CD14-positive monocyte (primary cell): ENCODE measurements around the gene CYB5D1. TPM values are rescaled to one million over a fixed set of nuclear protein-coding genes. Genes with fewer than 3 reads are reported as not detected.
A peak's percentile ranks its signal among the peaks of the same experiment; 100 is the strongest.

ENCODE experiments used
- DNase-seq, 3 donors: peaks; one replicate each; pipeline ENCODE4 v3.0.0-alpha.2; 2011 to 2022
- H2AFZ ChIP-seq: 2 replicates; pipeline ENCODE4 v1.6.0; 2012; ENCODE audit warnings: mild to moderate bottlenecking, low read depth, low read length, inconsistent platforms; ENCODE audit not compliant: insufficient read depth, poor library complexity, severe bottlenecking
- H3K27ac ChIP-seq, 2 donors: 1 replicate in 1 of 2; 2 replicates in 1 of 2; pipeline ENCODE4 v1.5.1; 2012 to 2013; ENCODE audit warnings: low read length in 2 of 2, control low read depth in 1 of 2, inconsistent platforms in 1 of 2, low read depth in 1 of 2, mild to moderate bottlenecking in 1 of 2
- H3K27me3 ChIP-seq, 2 donors: one replicate each; pipeline versions ENCODE4 v1.6.0 to v1.6.1; 2011 to 2013; ENCODE audit warnings: low read length in 2 of 2; ENCODE audit not compliant: control insufficient read depth in 2 of 2, insufficient read depth in 2 of 2
- H3K36me3 ChIP-seq, 2 donors: replicated peaks in 1 of 2; 1 replicate in 1 of 2; 2 replicates in 1 of 2; pipeline versions ENCODE4 v1.5.1 to v1.6.1; 2012 to 2013; ENCODE audit warnings: low read length in 2 of 2, control low read depth in 1 of 2, inconsistent platforms in 1 of 2, mild to moderate bottlenecking in 1 of 2; ENCODE audit not compliant: insufficient read depth in 2 of 2, control insufficient read depth in 1 of 2
- H3K4me1 ChIP-seq, 2 donors: 1 replicate in 1 of 2; 2 replicates in 1 of 2; pipeline versions ENCODE4 v1.5.1 to v1.6.1; 2012 to 2013; ENCODE audit warnings: low read length in 2 of 2, control low read depth in 1 of 2, inconsistent platforms in 1 of 2, mild to moderate bottlenecking in 1 of 2, moderate library complexity in 1 of 2; ENCODE audit not compliant: insufficient read depth in 2 of 2, control insufficient read depth in 1 of 2
- H3K4me2 ChIP-seq: replicated peaks from 2 replicates; pipeline ENCODE3; 2012; ENCODE audit warnings: low read length, moderate library complexity, mild to moderate bottlenecking; ENCODE audit not compliant: poor library complexity, severe bottlenecking; ENCODE audit errors: extremely low read depth
- H3K4me3 ChIP-seq, 3 experiments: fragments of 200-600 bp in 1 of 3; sonication (generic) in 1 of 3; replicated peaks in 1 of 3; 1 replicate in 2 of 3; 2 replicates in 1 of 3; pipeline ENCODE4 v1.5.1; 2011 to 2013; ENCODE audit warnings: low read length in 3 of 3, mild to moderate bottlenecking in 3 of 3, control low read depth in 2 of 3, low read depth in 2 of 3, inconsistent platforms in 1 of 3, moderate library complexity in 1 of 3
- H3K79me2 ChIP-seq: 2 replicates; pipeline ENCODE4 v1.6.0; 2012; ENCODE audit warnings: mild to moderate bottlenecking, control low read depth, inconsistent platforms, low read length, moderate library complexity; ENCODE audit not compliant: insufficient read depth
- H3K9ac ChIP-seq: 2 replicates; pipeline ENCODE4 v1.6.0; 2017; ENCODE audit warnings: low read length, mild to moderate bottlenecking; ENCODE audit not compliant: insufficient read depth, poor library complexity, severe bottlenecking
- H3K9me3 ChIP-seq, 2 donors: replicated peaks in 1 of 2; 1 replicate in 1 of 2; 2 replicates in 1 of 2; pipeline versions ENCODE4 v1.5.1 to v1.6.1; 2012 to 2013; ENCODE audit warnings: low read length in 2 of 2, control low read depth in 1 of 2; ENCODE audit not compliant: control insufficient read depth in 1 of 2, insufficient read depth in 1 of 2
- H4K20me1 ChIP-seq: 2 replicates; pipeline ENCODE4 v1.6.0; 2012; ENCODE audit warnings: mild to moderate bottlenecking, low read length, control low read depth, moderate library complexity; ENCODE audit not compliant: insufficient read depth
- H3K27ac Mint-ChIP-seq, 7 donors: one replicate each; pipeline ENCODE4 v1.8.0; 2020; ENCODE audit warnings: mild to moderate bottlenecking in 7 of 7, mixed read lengths in 7 of 7, moderate library complexity in 6 of 7, inconsistent platforms in 2 of 7
- H3K27me3 Mint-ChIP-seq, 3 donors: one replicate each; pipeline ENCODE4 v1.8.0; 2021 to 2022; ENCODE audit warnings: low read depth in 3 of 3, mild to moderate bottlenecking in 3 of 3, mixed read lengths in 3 of 3, moderate library complexity in 3 of 3, inconsistent platforms in 1 of 3
- H3K36me3 Mint-ChIP-seq, 2 donors: one replicate each; pipeline ENCODE4 v1.8.0; 2020; ENCODE audit warnings: mixed read lengths in 2 of 2, inconsistent platforms in 1 of 2, mild to moderate bottlenecking in 1 of 2
- H3K4me1 Mint-ChIP-seq: one replicate; pipeline ENCODE4 v1.8.0; 2020; ENCODE audit warnings: mild to moderate bottlenecking, mixed read lengths
- H3K4me3 Mint-ChIP-seq, 2 donors: one replicate each; pipeline ENCODE4 v1.8.0; 2020; ENCODE audit warnings: mild to moderate bottlenecking in 2 of 2, mixed read lengths in 2 of 2, moderate library complexity in 1 of 2
- H3K9me3 Mint-ChIP-seq, 7 donors: one replicate each; pipeline ENCODE4 v1.8.0; 2020 to 2022; ENCODE audit warnings: mixed read lengths in 7 of 7, mild to moderate bottlenecking in 6 of 7, moderate library complexity in 6 of 7, inconsistent platforms in 2 of 7
- WGBS: methylation state at CpG from one replicate; pipeline ENCODE4 v1.1.5; 2013; ENCODE audit warnings: missing lambda C conversion rate; ENCODE audit not compliant: insufficient coverage; 5-methylcytosine and 5-hydroxymethylcytosine counted together
- intact Hi-C, 2 donors: fragments of 100-400 bp; cut with micrococcal nuclease; formaldehyde crosslinking; loops; one replicate each; pipeline versions ENCODE4 v1.15.0 to v1.15.1; 2023
- polyA plus RNA-seq, 3 donors: library from polyadenylated mRNA; depleted of rRNA in 1 of 3; unstranded in 2 of 3; stranded (reverse) in 1 of 3; fragments of 300-500 nt in 2 of 3; fragments of >200 nt in 1 of 3; fragmentation: Illumina TruSeq in 2 of 3; gene quantifications; 1 replicate in 2 of 3; 2 replicates in 1 of 3; pipeline ENCODE4 v1.2.3, GENCODE V29; 2012 to 2021
- TF ChIP-seq, protein P1 (sequence below): fragments of 200-600 bp; IDR thresholded peaks from one replicate; pipeline ENCODE4 v1.8.0; 2022; ENCODE audit warnings: antibody characterized with exemption, mild to moderate bottlenecking

CYB5D1 gene
- polyA plus RNA-seq, 3 donors, result 0.50 to 4.8 (median 0.98) TPM

DNA sequence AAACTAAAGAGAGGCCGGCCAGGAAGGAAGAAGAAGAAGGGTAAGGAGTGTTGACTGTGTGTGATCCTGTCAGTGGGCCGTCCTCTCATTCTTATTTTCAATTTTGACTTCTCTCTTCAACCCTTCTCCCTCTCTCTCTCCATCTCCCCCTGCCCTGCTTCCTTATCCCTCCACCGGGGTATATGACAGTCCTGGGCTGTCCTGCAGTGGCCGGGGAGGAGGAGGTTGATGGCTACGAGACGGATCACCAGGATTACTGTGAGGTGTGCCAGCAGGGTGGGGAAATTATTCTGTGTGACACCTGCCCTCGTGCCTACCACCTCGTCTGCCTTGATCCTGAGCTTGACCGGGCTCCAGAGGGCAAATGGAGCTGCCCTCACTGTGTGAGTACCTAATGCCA, 36.4 kb downstream of the CYB5D1 start:
- peak overlapping the region in 3 of 7 donors; percentile 15 to 56 (median 53) for H3K27ac Mint-ChIP-seq
- no peak for DNase-seq
- Histone ChIP-seq H3K79me2 (peaks cover 40% of the 10 kb centered on the region), H3K36me3 (peaks cover 55 to 89% of the 10 kb centered on the region in 2 donors), H2AFZ (no peak overlapping the region), H3K4me2 (no peak overlapping the region), H4K20me1 (peaks cover 4% of the 10 kb centered on the region), H3K9me3 (no peaks in the 10 kb centered on the region), H3K27ac (no peak overlapping the region), H3K9ac (no peak overlapping the region), H3K4me3 (no peak overlapping the region), H3K4me1 (peaks cover 22 to 25% of the 10 kb centered on the region in 2 donors), H3K27me3 (no peaks in the 10 kb centered on the region)
- TF ChIP-seq, protein P1, sequence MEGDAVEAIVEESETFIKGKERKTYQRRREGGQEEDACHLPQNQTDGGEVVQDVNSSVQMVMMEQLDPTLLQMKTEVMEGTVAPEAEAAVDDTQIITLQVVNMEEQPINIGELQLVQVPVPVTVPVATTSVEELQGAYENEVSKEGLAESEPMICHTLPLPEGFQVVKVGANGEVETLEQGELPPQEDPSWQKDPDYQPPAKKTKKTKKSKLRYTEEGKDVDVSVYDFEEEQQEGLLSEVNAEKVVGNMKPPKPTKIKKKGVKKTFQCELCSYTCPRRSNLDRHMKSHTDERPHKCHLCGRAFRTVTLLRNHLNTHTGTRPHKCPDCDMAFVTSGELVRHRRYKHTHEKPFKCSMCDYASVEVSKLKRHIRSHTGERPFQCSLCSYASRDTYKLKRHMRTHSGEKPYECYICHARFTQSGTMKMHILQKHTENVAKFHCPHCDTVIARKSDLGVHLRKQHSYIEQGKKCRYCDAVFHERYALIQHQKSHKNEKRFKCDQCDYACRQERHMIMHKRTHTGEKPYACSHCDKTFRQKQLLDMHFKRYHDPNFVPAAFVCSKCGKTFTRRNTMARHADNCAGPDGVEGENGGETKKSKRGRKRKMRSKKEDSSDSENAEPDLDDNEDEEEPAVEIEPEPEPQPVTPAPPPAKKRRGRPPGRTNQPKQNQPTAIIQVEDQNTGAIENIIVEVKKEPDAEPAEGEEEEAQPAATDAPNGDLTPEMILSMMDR, result no peak
- peaks cover 0 to 1% (median 1%) of the 10 kb centered on the region in 3 donors for H3K27me3 Mint-ChIP-seq
- H3K36me3 Mint-ChIP-seq, result peaks cover 76 to 89% of the 10 kb centered on the region in 2 donors
- H3K4me1 Mint-ChIP-seq, result peaks cover 15% of the 10 kb centered on the region
- 97% methylated on average over 5 of the region's 9 CpGs for WGBS
- no peaks in the 10 kb centered on the region for H3K9me3 Mint-ChIP-seq
- no peak overlapping the region for H3K4me3 Mint-ChIP-seq
- intact Hi-C loops, result no loop called here

GRCh38 chr17:7894866-7895265, 37.1 kb downstream of the CYB5D1 start:
- no peak overlapping the region for H2AFZ ChIP-seq
- peak overlapping the region in 3 of 7 donors; percentile 28 to 72 (median 37) for H3K27ac Mint-ChIP-seq
- WGBS, result 100% methylated on average over 1 of the region's 8 CpGs
- H3K9ac ChIP-seq, result no peak overlapping the region
- H3K36me3 ChIP-seq, result peaks cover 61 to 92% of the 10 kb centered on the region in 2 donors
- no peaks in the 10 kb centered on the region for H3K9me3 Mint-ChIP-seq
- H3K27ac ChIP-seq, result no peak overlapping the region
- H3K27me3 ChIP-seq, result no peaks in the 10 kb centered on the region
- H3K4me1 ChIP-seq, result peaks cover 15 to 18% of the 10 kb centered on the region in 2 donors
- no peaks in the 10 kb centered on the region for H4K20me1 ChIP-seq
- H3K9me3 ChIP-seq, result no peaks in the 10 kb centered on the region
- no peak for DNase-seq
- intact Hi-C loops, result loop anchor here (5.0 kb wide), 4 partner anchors 33 to 158 kb away; no protein-coding TSS in a partner anchor
- peaks cover 34% of the 10 kb centered on the region for H3K79me2 ChIP-seq
- no peak overlapping the region for H3K4me3 ChIP-seq
- peaks cover 0 to 2% (median 1%) of the 10 kb centered on the region in 3 donors for H3K27me3 Mint-ChIP-seq
- H3K4me3 Mint-ChIP-seq, result peak overlapping the region in 1 of 2 donors; percentile 21
- TF ChIP-seq, protein P1, result no peak
- H3K36me3 Mint-ChIP-seq, result peaks cover 83 to 89% of the 10 kb centered on the region in 2 donors
- no peak overlapping the region for H3K4me2 ChIP-seq
- H3K4me1 Mint-ChIP-seq, result peaks cover 15% of the 10 kb centered on the region
